Endodermal cell (in vitro differentiated cells): ENCODE results near the gene GAB2. TPM values are rescaled to one million over a fixed set of nuclear protein-coding genes. Genes with fewer than 3 reads are reported as not detected.
A peak's percentile ranks its signal among the peaks of the same experiment; 100 is the strongest.

Experiments used
- DNase-seq: peaks from one replicate; pipeline ENCODE4 v3.0.0-alpha.2; 2017
- H3K27ac ChIP-seq: 2 replicates; pipeline ENCODE4 v1.5.1; 2013; ENCODE audit warnings: mild to moderate bottlenecking, low read depth, low read length, moderate library complexity
- H3K27me3 ChIP-seq: 2 replicates; pipeline ENCODE4 v1.6.1; 2013; ENCODE audit warnings: mild to moderate bottlenecking, low read length, moderate library complexity; ENCODE audit not compliant: insufficient read depth, control insufficient read depth, poor library complexity, severe bottlenecking
- H3K36me3 ChIP-seq: 2 replicates; pipeline ENCODE4 v1.7.0; 2013; ENCODE audit warnings: mild to moderate bottlenecking, low read length, moderate library complexity; ENCODE audit not compliant: control insufficient read depth, insufficient read depth
- H3K4me1 ChIP-seq: one replicate; pipeline ENCODE4 v1.7.0; 2013; ENCODE audit warnings: low read length; ENCODE audit not compliant: control insufficient read depth, insufficient read depth
- H3K4me3 ChIP-seq: 2 replicates; pipeline ENCODE4 v1.5.1; 2013; ENCODE audit warnings: mild to moderate bottlenecking, low read length, moderate library complexity
- H3K9ac ChIP-seq: 2 replicates; pipeline ENCODE4 v1.6.1; 2013; ENCODE audit warnings: mild to moderate bottlenecking, low read length, moderate library complexity; ENCODE audit not compliant: poor library complexity, severe bottlenecking; ENCODE audit errors: extremely low read depth
- H3K9me3 ChIP-seq: 2 replicates; pipeline ENCODE4 v1.6.1; 2013; ENCODE audit warnings: mild to moderate bottlenecking, low read length, moderate library complexity; ENCODE audit not compliant: control insufficient read depth
- H3K27ac Mint-ChIP-seq: 2 replicates; pipeline ENCODE4 v1.8.0; 2020; ENCODE audit warnings: mixed read lengths
- H3K27me3 Mint-ChIP-seq: 2 replicates; pipeline ENCODE4 v1.8.0; 2021; ENCODE audit warnings: mild to moderate bottlenecking, mixed read lengths; ENCODE audit not compliant: insufficient read depth
- H3K36me3 Mint-ChIP-seq: 2 replicates; pipeline ENCODE4 v1.8.0; 2020; ENCODE audit warnings: low read depth, mixed read lengths
- H3K4me1 Mint-ChIP-seq: 2 replicates; pipeline ENCODE4 v1.8.0; 2020; ENCODE audit warnings: mixed read lengths
- H3K4me3 Mint-ChIP-seq: 2 replicates; pipeline ENCODE4 v1.8.0; 2020; ENCODE audit warnings: mild to moderate bottlenecking, moderate library complexity, mixed read lengths
- H3K9me3 Mint-ChIP-seq: 2 replicates; pipeline ENCODE4 v1.8.0; 2020; ENCODE audit warnings: mild to moderate bottlenecking, mixed read lengths
- CTCF ChIP-seq: fragments of 200-600 bp; sonication (generic); conservative IDR thresholded peaks from 2 replicates; pipeline ENCODE4 v1.5.0; 2021; ENCODE audit warnings: antibody characterized with exemption, mild to moderate bottlenecking
- WGBS, 2 experiments: methylation state at CpG; one replicate each; pipeline versions ENCODE4 v1.1.5 to v1.1.7; 2013; ENCODE audit warnings: missing lambda C conversion rate in 2 of 2, mixed read lengths in 1 of 2; ENCODE audit not compliant: insufficient coverage in 1 of 2, insufficient read length in 1 of 2; 5-methylcytosine and 5-hydroxymethylcytosine counted together
- total RNA-seq, 2 donors: library from RNA; stranded (reverse); fragmentation: NEBNext Ultra II Directional in 1 of 2; extraction: Animal tissue kit (Norgen Biotek cat#: 25700) in 1 of 2; gene quantifications; 2 replicates in 1 of 2; 3 replicates in 1 of 2; pipeline ENCODE4 v1.2.1, GENCODE V29; 2021

The GAB2 gene
- total RNA-seq, 2 donors from 2014 or later = 26.9 to 62.8 TPM

- Histone ChIP-seq H3K9me3 (no peaks in the 10 kb centered on the region), H3K27me3 (no peaks in the 10 kb centered on the region), H3K4me1 (no peaks in the 10 kb centered on the region), H3K4me3 (no peak overlapping the region), H3K36me3 (peaks cover 35% of the 10 kb centered on the region), H3K9ac (no peak overlapping the region), H3K27ac (no peak overlapping the region)
- WGBS, 2 experiments = 90 to 95% methylated on average over 5 to 7 of the region's 7 CpGs
- no peak overlapping the region for H3K4me3 Mint-ChIP-seq
- no peaks in the 10 kb centered on the region for H3K27me3 Mint-ChIP-seq
- DNase-seq = no peak
- H3K9me3 Mint-ChIP-seq = no peaks in the 10 kb centered on the region
- no peak overlapping the region for H3K27ac Mint-ChIP-seq
- peaks cover 8% of the 10 kb centered on the region for H3K36me3 Mint-ChIP-seq
- peaks cover 9% of the 10 kb centered on the region for H3K4me1 Mint-ChIP-seq
- TF ChIP-seq CTCF = no peak
Observed at GRCh38 chr11:78230161-78230877, 187.3 kb downstream of the GAB2 start.

- no peak for TF ChIP-seq CTCF
- no peaks in the 10 kb centered on the region for H3K27me3 Mint-ChIP-seq
- no peaks in the 10 kb centered on the region for H3K9me3 ChIP-seq
- no peaks in the 10 kb centered on the region for H3K9me3 Mint-ChIP-seq
- peaks cover 18% of the 10 kb centered on the region for H3K36me3 Mint-ChIP-seq
- no peak for DNase-seq
- H3K4me3 ChIP-seq = no peak overlapping the region
- H3K4me3 Mint-ChIP-seq = no peak overlapping the region
- H3K4me1 Mint-ChIP-seq = peaks cover 9% of the 10 kb centered on the region
- 97 to 100% methylated on average over 1 to 2 of the region's 2 CpGs for WGBS, 2 experiments
- H3K27me3 ChIP-seq = no peaks in the 10 kb centered on the region
- no peak overlapping the region for H3K9ac ChIP-seq
- no peak overlapping the region for H3K27ac ChIP-seq
- H3K36me3 ChIP-seq = peaks cover 47% of the 10 kb centered on the region
- no peak overlapping the region for H3K27ac Mint-ChIP-seq
- no peaks in the 10 kb centered on the region for H3K4me1 ChIP-seq
Observed at GRCh38 chr11:78229106-78229505, 188.5 kb downstream of the GAB2 start.

- peak; percentile 78 for TF ChIP-seq CTCF
- Mint-ChIP-seq H3K27ac (no peak overlapping the region), H3K27me3 (no peaks in the 10 kb centered on the region), H3K36me3 (peaks cover 20% of the 10 kb centered on the region), H3K4me3 (no peak overlapping the region), H3K4me1 (peaks cover 9% of the 10 kb centered on the region), H3K9me3 (no peaks in the 10 kb centered on the region)
- no peaks in the 10 kb centered on the region for H3K4me1 ChIP-seq
- DNase-seq = peak; percentile 72
- H3K27ac ChIP-seq = no peak overlapping the region
- no peak overlapping the region for H3K9ac ChIP-seq
- no peaks in the 10 kb centered on the region for H3K27me3 ChIP-seq
- WGBS, 2 experiments = 100% methylated on average over 2 to 3 of the region's 3 CpGs
- peaks cover 53% of the 10 kb centered on the region for H3K36me3 ChIP-seq
- H3K4me3 ChIP-seq = no peak overlapping the region
- no peaks in the 10 kb centered on the region for H3K9me3 ChIP-seq
Observed at GRCh38 chr11:78228467-78228866, 189.2 kb downstream of the GAB2 start.
